SK-N-MC (cell line): ENCODE measurements around the gene ARMC9.

ENCODE experiments used
- DNase-seq: peaks from one replicate; pipeline ENCODE4 v3.0.0-alpha.2; 2011; ENCODE audit warnings: low read depth, low spot score
- H3K27ac ChIP-seq: fragments of 200-600 bp; sonication (generic); 2 replicates; pipeline ENCODE4 v1.5.1; 2016; ENCODE audit warnings: mixed run types
- H3K36me3 ChIP-seq: fragments of 200-600 bp; sonication (generic); 2 replicates; pipeline ENCODE4 v1.6.1; 2017; ENCODE audit warnings: antibody characterized with exemption, low read length, mixed read lengths; ENCODE audit not compliant: insufficient read depth
- H3K4me3 ChIP-seq: fragments of 200-600 bp; sonication (generic); 2 replicates; pipeline ENCODE4 v1.5.1; 2016
- H3K9ac ChIP-seq: fragments of 200-600 bp; sonication (generic); 2 replicates; pipeline ENCODE4 v1.8.0; 2017; ENCODE audit warnings: mixed run types, mixed read lengths; ENCODE audit not compliant: insufficient read length
- H3K9me3 ChIP-seq: fragments of 200-600 bp; sonication (generic); 2 replicates; pipeline ENCODE4 v1.6.1; 2017; ENCODE audit warnings: low read depth, mild to moderate bottlenecking, antibody characterized with exemption, low read length, moderate library complexity, mixed read lengths
- EZH2 ChIP-seq: fragments of 200-600 bp; sonication (generic); IDR thresholded peaks from one replicate; pipeline ENCODE4 v1.6.1; 2017; ENCODE audit warnings: antibody characterized with exemption
- FOXP2 ChIP-seq: optimal IDR thresholded peaks from 2 replicates; pipeline ENCODE3; 2011; ENCODE audit warnings: mild to moderate bottlenecking, moderate library complexity; ENCODE audit not compliant: insufficient read depth; ENCODE audit errors: extremely low read length, control extremely low read depth
- POLR2AphosphoS5 ChIP-seq: IDR thresholded peaks from 2 replicates; pipeline ENCODE4 v1.6.1; 2012; ENCODE audit warnings: mild to moderate bottlenecking, low read depth, low read length, borderline replicate concordance

Gene ARMC9

GRCh38 chr2:231260442-231261208 is 62.2 kb downstream of the ARMC9 start:
- Histone ChIP-seq H3K27ac (no peak overlapping the region), H3K9ac (no peak overlapping the region), H3K36me3 (no peaks in the 10 kb centered on the region), H3K9me3 (no peaks in the 10 kb centered on the region), H3K4me3 (no peak overlapping the region)
- TF ChIP-seq POLR2AphosphoS5, result no peak
- no peak for TF ChIP-seq FOXP2
- no peak for TF ChIP-seq EZH2
- no peak for DNase-seq

- no peak for TF ChIP-seq FOXP2
- no peak for TF ChIP-seq EZH2
- no peak for TF ChIP-seq POLR2AphosphoS5
- Histone ChIP-seq H3K4me3 (no peak overlapping the region), H3K27ac (no peak overlapping the region), H3K9me3 (no peaks in the 10 kb centered on the region), H3K9ac (no peak overlapping the region), H3K36me3 (no peaks in the 10 kb centered on the region)
- no peak for DNase-seq
Measured at GRCh38 chr2:231263118-231263831, 64.8 kb downstream of the ARMC9 start.

GRCh38 chr2:231270221-231271114 is 72.0 kb downstream of the ARMC9 start:
- no peaks in the 10 kb centered on the region for H3K9me3 ChIP-seq
- no peak overlapping the region for H3K27ac ChIP-seq
- no peak for DNase-seq
- TF ChIP-seq POLR2AphosphoS5, result no peak
- no peak for TF ChIP-seq FOXP2
- TF ChIP-seq EZH2, result no peak
- no peaks in the 10 kb centered on the region; the same call in 1 of the 2 replicates for H3K36me3 ChIP-seq
- H3K9ac ChIP-seq, result no peak overlapping the region
- H3K4me3 ChIP-seq, result no peak overlapping the region

GRCh38 chr2:231272991-231273390 is 74.6 kb downstream of the ARMC9 start:
- H3K36me3 ChIP-seq, result no peaks in the 10 kb centered on the region; the same call in 1 of the 2 replicates
- no peak overlapping the region for H3K4me3 ChIP-seq
- TF ChIP-seq FOXP2 (no peak), POLR2AphosphoS5 (no peak), EZH2 (no peak)
- H3K9ac ChIP-seq, result no peak overlapping the region
- H3K9me3 ChIP-seq, result no peaks in the 10 kb centered on the region
- no peak overlapping the region for H3K27ac ChIP-seq
- no peak for DNase-seq

GRCh38 chr2:231276987-231277386 is 78.6 kb downstream of the ARMC9 start:
- DNase-seq, result no peak
- Histone ChIP-seq H3K9ac (no peak overlapping the region), H3K27ac (no peak overlapping the region), H3K36me3 (no peaks in the 10 kb centered on the region; the same call in 1 of the 2 replicates), H3K4me3 (no peak overlapping the region), H3K9me3 (no peaks in the 10 kb centered on the region)
- TF ChIP-seq POLR2AphosphoS5 (no peak), FOXP2 (no peak), EZH2 (no peak)

- no peak overlapping the region for H3K4me3 ChIP-seq
- H3K27ac ChIP-seq, result no peak overlapping the region
- TF ChIP-seq EZH2 (no peak), POLR2AphosphoS5 (no peak), FOXP2 (no peak)
- no peak overlapping the region for H3K9ac ChIP-seq
- no peaks in the 10 kb centered on the region; the same call in 1 of the 2 replicates for H3K36me3 ChIP-seq
- DNase-seq, result no peak
- H3K9me3 ChIP-seq, result no peaks in the 10 kb centered on the region
Measured at GRCh38 chr2:231277962-231278361, 79.5 kb downstream of the ARMC9 start.

- no peak overlapping the region for H3K9ac ChIP-seq
- no peaks in the 10 kb centered on the region for H3K36me3 ChIP-seq
- no peak overlapping the region for H3K27ac ChIP-seq
- H3K9me3 ChIP-seq, result no peaks in the 10 kb centered on the region
- no peak overlapping the region for H3K4me3 ChIP-seq
- TF ChIP-seq FOXP2 (no peak), EZH2 (no peak), POLR2AphosphoS5 (no peak)
- DNase-seq, result no peak
Measured at GRCh38 chr2:231278868-231279267, 80.4 kb downstream of the ARMC9 start.

- Histone ChIP-seq H3K36me3 (no peaks in the 10 kb centered on the region), H3K9ac (no peak overlapping the region), H3K4me3 (no peak overlapping the region), H3K27ac (no peak overlapping the region), H3K9me3 (no peaks in the 10 kb centered on the region)
- TF ChIP-seq POLR2AphosphoS5 (no peak), EZH2 (no peak), FOXP2 (no peak)
- DNase-seq, result no peak
Measured at GRCh38 chr2:231280846-231281245, 82.4 kb downstream of the ARMC9 start.
